HK-2 (cell line): ENCODE results near the gene TOP3B.
"Not testable (repeated sequence)": the region's sequence is repeated elsewhere in the genome, so short reads cannot be mapped to it uniquely, and the experiment has no call there.

Experiments used
- DNase-seq: peaks from one replicate; pipeline ENCODE4 v3.0.0-alpha.2; 2018; ENCODE audit not compliant: unreplicated experiment

The TOP3B gene

DNA sequence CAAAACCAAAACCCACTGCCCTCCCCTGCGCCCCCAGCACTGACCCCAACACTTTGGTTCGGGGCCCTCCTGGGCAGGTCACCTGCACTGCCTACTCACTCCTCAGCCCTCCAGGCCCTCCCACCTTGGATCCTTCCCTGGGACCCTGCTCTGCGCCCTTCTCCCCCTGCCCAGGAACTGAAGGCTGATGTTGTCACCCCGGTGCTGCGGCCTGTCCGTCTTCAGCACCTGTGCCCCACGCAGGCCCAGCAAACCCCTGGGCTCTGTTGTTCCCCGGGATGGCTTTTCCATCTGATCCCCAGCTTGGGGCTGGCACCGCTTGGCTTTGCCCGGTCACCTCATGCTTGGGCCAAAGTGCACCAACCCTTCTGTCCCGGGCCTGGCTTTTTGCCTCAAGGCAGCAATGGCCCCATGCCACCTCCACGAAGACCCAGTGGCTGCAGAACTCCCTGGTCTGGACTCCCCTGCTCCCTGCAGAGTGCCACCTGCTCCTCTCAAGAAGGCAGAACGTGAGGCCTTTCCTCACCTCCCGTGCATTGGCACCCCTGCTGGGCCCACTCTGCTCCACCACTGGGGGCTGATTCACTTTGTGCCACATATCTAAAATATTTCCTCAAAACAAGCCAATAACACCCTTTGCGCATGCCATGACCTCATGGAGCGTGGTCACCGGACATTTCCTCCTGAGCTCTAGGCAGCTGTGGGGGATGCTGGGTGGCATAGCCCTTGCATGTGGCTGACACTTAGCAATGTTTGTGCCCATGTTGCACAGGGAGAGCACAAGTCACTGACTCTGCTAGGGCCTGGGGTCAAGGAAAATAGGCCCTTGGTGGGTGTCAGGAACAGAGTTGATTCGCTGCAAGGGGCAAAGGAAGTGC, 38.8 kb downstream of the TOP3B start:
- no peak for DNase-seq

DNA sequence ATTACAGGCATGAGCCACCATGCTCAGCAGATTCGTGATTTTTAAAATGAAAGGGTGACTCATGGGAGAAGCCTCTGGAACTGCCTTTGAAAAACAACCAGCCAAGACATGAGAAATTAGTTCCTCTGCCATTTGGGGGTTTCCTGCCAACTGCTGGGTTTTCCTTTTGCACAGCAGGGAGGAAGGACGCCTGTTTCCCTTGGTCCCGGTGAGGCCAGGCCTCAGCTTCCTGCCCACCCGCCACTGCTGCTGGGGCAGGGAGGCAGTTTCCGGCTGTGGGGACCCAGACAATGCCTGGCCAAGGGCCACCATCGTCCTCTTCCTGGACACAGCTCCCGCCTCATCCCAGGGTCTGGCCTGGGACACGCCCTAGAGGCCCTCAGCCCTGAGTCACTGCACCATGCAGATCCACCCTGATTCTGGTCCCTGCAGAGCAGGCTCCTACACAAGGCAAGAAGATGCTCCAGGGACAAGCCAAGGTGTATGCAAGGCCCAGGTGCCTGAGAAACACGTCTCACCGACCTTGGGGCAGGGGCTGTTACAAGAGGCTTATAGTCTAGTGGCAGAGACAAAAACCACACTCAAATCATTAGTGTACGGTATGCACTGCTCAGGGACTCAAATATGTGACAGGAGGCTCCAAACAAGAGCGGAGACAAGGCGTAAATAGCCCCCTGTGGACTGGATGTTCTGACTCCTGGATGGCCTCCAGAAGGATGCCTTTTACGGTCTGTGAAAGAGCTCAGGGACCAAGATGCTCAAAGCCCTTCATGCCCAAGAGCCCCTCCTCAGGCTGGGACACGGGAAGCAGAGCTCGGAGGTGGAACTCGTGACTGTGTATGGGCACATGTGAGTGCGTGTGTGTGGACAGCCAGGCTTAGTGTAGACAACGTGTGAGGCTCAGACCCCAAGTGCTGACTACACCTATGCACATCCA, 39.9 kb downstream of the TOP3B start:
- DNase-seq = peak; percentile 71

DNA sequence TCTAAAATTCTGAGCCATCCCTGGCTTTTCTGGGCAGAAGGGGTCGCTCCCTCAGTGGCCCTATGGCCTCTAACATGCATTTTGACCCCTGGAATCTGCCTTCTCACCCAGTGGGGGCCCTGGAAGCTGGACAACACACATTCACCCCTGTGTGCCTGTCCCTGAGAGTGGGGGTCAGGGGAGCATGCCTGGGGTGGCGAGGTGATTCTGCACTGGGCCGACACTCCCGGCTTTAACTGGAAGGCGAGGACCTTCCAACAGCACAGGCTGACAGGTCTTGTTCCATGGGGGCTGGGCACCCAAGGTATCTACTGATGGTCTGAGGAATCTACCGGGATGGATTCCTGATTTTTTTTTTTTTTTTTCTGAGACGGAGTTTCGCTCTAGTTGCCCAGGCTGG, 40.7 kb downstream of the TOP3B start:
- DNase-seq = no peak

DNA sequence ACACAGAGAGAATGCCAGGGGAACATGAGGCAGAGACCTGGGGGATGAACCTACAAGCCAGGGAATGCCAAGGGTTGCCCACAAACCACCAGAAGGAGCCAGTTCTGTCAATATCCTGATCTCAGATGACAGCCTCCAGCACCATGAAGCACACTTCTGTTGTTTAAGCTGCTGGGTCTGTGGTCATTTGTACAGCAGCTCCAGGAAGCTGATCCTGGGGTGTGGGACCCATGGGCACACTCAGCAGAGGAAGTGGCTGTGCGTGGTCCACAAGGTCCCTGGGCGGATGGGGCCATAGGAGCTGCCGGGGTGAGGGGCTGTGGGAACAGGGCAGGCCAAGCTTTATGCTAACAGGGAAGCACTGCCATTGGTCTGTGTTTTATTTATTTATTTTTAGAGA, 42.1 kb downstream of the TOP3B start:
- DNase-seq = no peak

DNA sequence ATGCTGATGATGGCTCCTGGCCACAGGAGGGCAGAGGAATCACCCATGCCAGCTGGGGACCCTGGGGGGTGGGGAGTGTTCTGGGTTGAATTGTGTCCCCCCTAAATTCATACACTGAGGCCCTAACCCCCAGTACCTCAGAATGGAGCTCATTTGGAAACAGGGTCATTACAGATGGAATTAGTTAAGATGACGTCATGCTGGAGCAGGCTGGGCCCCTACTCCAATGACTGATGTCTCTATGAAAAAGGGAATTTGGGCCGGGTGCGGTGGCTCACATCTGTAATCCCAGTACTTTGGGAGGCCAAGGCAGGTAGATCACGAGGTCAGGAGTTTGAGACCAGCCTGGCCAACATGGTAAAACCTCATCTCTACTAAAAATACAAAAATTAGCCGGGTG, 42.7 kb downstream of the TOP3B start:
- DNase-seq = not testable (repeated sequence)

DNA sequence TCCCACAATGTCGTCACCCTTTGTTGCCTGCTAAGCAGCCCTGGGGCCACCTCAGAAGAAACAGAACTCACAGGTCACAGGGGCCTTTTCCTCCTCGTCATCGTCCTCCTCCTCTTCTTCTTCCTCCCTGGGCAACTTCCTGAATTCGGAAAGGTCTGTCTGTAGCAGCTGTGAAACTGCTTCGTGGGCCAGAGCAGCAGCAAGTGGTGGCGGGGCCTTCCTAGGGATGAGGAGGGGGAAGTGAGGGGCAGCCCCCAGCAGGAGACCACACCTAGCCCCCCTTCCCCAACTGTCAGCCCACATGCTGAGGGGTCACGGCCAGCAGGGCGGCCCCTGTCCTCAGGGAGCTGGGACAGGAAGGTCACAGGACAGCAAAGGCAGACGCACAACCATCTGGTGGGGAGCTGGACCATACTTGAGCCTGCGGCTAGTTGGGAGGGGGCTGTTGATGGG, 43.1 kb downstream of the TOP3B start:
- no peak for DNase-seq

DNA sequence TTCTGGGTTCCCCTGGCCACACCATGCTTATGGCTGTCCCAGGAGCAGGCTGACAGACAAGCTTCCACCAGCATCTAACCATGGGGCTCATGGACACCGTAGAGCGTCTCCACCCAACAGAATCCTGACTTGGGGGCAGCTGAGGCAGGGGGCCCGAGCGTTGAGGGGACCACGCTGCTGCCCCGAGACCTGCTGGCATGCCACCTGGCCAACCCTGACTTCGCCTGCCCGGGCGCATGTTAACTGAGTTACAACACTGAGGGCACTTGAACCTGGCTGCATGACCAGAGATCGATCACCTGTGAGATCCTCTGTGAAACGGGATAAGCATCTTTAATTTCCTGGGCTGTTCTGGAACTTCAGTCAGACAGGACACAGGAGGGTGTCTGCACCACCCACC, 43.7 kb downstream of the TOP3B start:
- DNase-seq = no peak

DNA sequence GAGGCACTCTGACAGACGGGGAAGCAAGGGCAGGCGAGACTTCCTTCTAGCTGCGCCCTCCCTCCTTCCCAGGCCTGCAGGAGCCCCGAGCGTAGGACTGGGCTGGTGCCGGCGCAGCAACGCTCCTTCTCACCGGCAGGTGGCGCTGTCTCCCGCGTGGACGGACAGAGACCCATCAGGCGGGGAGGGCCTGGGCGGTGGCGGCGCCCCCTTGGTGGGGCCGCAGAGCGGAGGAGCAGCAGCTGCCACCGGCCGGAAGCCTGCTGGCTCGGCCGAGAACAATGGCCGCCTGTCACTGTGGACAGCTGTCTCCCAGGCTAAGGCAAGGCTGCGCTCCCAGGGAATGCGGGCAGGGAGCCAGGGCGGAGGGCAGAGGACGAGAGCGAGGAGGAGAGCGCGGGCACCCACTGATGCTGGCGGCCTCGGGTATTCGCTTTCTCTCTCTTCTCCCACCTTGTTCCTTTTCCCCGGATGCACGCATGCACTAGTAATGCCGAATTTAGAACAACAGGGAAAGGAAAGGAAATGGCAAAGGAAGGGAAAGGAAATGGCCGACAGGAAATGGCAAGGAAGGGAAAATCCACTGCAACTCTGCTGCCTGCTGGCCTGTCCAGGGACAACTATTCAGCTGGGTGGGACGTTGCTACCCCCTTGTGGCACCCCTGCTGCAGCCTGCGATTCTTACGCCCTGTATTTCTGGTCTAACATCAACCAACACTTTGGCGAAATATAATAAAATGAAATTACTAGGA, 44.3 kb downstream of the TOP3B start:
- peak; percentile 93 for DNase-seq

DNA sequence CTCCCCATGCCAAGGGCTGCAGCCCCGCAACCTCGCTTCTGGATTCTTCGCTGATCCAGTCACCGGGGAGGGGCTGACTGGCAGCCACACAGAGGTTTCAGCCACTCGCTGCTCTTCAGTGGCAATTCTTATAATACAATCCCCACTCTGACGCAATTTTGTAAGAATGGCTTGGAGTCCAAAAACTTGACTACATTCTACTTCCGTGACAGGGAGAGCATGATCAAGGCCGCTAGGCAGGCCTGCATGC, 44.8 kb downstream of the TOP3B start:
- DNase-seq = no peak

DNA sequence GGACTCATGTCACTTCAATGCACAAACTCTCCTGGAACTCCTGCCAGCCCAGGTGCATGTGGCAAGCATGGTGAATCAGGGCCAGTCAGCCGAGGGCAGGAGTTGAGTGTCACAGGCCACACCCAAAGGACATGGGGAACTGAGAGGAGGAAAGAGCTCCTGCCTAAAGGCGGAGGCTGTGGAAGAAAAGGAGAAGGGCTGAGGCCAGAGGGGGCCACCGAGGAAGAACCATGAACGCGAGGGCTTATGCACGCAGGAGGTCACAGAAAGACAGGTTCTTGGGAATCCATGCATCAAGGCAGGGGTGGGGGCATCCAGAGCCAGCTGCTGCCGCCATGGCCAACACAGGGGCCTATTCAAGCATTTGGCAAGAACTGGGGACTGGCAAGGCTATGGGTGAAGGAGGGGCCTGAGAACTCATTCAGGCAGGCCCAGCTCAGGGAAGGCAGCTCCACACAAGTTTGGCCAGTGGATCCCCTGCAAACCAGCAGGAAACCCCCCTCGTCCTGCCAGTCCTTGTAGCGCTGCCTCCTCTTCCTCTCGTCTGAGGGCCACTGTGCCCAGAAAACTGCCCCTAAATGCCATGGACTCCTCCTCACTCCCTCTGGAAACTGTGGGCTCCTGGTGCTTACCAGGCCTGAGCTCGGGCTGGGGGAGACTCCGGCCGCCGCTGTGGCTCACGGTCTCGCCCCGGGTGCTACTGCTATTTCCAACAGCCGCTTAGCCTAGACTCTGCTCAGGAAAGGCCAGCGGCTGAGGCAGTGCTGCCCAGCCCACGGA, 45.4 kb downstream of the TOP3B start:
- DNase-seq = no peak

DNA sequence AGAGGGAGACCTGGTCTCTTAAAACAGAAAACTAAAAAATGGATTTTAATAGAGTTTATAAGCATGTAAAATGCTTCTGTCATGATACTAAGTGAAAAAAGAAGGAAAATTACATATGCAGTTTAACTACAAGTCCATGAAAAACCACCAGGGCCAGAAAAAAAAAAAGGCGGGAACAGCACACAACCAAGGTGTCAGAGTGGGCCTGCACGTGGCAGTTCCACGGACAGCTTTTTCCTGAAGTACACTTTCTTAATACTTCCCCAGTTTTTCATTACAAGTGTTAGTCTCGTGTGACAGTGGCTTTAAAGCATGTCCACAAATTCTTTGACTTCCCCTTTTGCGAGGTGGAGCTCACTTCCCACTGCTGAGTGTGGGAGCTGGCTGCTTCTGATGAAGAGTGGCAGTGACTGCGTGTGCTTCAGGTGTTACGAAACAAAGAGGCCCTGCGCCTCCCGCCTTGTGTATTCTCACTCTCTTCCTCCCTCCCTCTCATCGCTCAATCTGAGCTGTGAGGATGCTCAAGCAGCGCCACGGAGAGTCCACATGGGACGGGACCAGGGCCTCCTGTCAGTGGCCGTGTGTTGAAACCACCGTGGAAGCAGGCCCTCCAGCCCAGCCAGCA, 46.3 kb downstream of the TOP3B start:
- DNase-seq = no peak

DNA sequence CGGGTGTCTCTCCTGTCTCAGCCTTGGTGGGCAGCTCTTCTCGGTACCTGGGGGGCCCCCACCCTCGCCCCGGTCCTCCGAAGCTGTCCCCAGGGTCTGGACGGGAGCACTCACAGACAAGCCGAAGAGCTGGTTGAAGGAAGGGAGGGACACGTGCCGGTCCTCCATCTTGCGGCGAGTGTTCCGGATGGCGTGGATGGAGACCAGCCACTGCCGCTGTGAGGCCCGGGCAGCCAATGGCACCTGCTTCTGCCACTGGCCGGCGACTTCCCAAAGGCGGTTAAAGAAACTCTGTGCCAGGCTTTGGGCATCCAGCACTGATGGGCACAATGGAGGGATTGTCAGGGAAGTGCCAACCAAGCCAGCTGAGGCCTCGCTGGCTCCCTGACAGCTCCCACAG, 48.7 kb downstream of the TOP3B start:
- DNase-seq = no peak

DNA sequence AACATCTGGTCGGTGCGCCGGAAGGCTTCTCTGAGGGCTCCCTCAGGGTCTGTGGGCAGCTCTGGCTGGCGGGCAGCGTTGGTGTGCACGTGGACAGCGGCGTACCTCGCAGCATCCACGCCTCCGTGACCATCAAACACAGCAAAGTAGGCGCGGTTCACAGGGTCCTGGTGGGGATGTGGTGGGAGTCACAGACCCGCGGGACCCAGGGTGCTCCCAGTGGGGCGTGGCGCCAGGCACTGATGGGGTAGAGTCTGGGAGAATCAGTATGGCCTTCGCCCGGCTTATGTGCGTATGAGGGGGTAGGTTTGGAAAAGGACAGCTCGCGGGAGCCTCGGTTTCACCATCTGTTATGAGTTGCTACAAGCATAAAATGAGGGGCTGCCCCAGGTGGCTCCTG, 49.2 kb downstream of the TOP3B start:
- DNase-seq = no peak

DNA sequence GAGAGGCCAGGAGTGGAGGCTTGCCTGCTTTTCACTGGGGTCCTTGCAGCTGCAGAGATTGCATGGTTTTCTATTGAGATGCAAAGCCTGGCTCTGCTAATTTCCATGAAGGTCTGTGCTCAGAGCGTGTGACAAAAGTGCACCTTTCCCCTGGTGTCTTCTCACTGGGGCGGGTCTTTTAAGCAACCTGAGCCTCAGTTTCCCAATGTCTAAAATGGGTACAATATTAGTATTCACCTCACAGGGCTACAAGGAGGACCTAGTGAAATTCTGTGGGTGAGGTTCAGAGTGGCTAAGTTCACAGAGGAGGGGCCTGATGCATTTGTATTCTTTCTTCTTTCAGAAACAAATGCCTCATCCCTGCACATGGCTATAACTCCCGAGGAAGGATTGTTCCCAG, 50.2 kb downstream of the TOP3B start:
- DNase-seq = no peak

DNA sequence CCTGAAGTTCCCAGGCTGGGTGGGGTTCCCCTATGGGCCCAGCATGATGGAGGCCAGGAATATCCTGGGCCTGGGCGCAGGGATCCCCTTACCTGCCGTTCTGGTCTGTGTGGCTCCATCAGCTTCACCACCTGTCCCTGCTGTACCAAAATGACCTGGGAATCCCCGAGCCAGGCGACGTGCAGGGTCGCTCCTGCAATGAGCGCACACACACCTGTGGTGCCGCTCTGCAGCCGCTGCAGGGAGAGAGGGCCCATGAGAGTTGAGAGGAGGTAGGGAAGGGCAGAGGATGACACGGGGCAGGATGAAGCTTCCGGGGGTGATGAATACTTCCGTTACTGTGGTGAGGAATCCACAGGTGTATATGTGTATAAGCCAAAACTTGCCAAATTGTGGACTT, 51.5 kb downstream of the TOP3B start:
- no peak for DNase-seq

DNA sequence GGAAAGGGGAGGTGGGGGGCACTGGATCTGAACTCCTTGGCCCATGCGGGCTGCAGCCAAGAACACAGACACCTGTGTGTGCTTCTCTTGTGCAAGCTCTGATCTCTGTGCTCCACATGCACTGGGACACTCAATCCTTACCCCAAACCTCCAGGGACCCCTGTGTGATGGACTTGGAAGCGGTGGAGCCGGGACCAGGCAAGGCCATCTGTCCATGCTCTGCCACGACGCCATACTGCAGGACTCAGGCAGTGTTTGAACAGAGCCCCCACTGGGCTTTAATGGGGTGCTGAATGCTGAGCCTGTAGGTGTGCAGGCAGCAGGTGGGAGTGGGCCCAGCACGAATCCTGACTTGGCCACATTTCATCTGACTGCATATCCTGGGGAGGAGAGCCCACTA, 53.3 kb downstream of the TOP3B start:
- DNase-seq = no peak

DNA sequence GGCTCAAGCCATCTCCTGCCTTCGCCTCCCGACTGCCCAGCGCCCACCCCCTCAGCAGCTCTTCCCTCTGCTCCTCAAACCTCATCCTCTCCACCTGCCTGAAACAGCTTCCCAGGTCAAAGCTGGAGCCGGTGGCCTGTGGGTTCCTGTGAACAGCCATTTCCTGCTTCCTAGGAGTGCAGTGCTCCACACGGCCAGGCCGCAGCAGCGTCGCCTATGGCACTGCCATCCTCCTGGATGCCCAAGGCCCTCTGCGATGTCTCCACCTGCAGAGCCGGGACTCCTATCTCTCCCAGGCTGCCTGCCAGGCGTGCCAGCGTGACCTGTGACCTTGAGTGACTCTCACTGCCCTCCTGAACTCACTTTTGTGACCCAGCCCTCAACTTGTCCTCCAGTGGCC, 54.5 kb downstream of the TOP3B start:
- DNase-seq = no peak

DNA sequence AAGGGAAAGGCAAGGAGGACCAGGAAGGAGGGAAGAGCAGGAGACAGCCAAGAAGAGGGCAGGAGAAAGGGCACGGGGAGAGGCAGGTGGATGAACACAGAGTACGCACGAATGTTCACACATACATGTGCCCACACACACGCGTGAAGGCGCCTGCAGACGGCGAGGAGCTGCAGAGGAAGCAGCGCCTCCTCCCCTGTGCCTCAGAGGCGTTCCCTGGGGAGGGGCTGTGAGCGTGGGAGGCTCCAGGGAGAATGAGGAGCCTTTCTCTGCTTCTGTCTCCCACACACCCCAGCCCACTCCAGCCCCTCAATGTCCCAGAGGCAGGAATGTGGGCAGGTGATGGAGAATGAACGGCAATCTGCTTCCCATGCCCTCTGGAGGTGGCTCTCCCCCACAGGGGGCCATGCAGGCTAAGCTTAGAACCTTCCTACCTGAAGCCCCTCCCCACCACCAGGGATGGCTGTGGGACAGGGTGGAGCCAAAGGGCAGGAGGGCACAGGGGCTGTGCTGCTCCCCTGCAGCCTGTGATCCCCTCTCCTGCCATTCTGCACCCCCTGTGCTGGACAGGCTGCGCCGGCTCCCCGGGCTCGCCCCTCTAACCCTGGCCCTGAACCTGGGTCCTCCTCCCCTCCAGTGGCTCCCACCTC, 55.3 kb downstream of the TOP3B start:
- no peak for DNase-seq

DNA sequence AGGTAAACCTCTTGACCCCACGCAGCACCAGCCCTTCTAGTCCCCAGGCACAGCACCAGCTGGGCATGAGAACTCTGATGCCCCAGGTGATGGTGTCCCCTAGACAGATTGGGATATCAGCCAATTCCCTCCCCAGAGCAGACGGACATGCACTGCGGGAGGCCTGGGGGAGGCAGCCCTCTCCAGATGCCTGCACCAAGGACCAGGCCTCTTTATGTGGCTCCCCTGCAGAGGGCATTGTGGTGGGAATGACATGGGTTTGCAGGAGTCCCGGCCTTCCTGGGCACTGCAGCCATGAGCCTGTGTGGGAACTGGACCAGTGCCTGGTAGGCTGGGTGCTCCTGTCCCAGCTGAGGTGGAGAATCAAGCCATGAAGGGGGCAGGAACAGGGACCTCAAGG, 55.9 kb downstream of the TOP3B start:
- no peak for DNase-seq

DNA sequence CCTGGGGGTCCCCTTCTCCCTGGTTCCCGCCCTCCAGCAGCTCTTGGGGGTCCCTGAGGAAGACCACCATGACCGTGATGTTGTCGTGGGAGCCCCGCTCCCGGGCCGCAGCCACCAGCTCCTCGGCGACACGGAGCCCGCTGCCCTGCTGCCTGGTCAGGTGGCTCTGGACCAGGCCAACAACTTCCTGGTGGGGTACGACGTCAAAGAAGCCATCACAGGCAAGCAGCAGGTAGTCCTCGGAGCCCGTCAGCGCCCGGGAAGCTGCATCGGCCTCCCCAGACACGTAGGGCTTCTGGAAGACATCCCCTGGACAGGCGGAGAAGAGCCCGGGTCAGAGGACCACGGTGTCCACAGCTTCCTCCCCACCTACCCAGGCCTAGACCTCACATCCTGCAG, 59.4 kb downstream of the TOP3B start:
- DNase-seq = no peak
